ENCODE data around the gene KTN1.

Gene KTN1

GRCh38 chr14:55537782-55538181 lies 42.2 kb upstream of the KTN1 start:
- in situ Hi-C loops (cut with HindIII; ENCODE audit: low sequenced_read_pairs), result no loop called here
- H3K4me3 ChIP-seq (ENCODE audit: low read depth, low read length), result no peak overlapping the region
- no peak for DNase-seq (ENCODE audit: low read depth, low spot score)
- no peak for TF ChIP-seq CTCF (IDR thresholded peaks at IDR 0.05; ENCODE audit: low read depth, low read length)

- TF ChIP-seq CTCF (IDR thresholded peaks at IDR 0.05; ENCODE audit: low read depth, low read length), result no peak
- DNase-seq (ENCODE audit: low read depth, low spot score), result no peak
- in situ Hi-C loops (cut with HindIII; ENCODE audit: low sequenced_read_pairs), result no loop called here
- no peak overlapping the region for H3K4me3 ChIP-seq (ENCODE audit: low read depth, low read length)
Measured at GRCh38 chr14:55539975-55540374, 40.0 kb upstream of the KTN1 start.

- no peak for TF ChIP-seq CTCF (IDR thresholded peaks at IDR 0.05; ENCODE audit: low read depth, low read length)
- in situ Hi-C loops (cut with HindIII; ENCODE audit: low sequenced_read_pairs), result no loop called here
- no peak for DNase-seq (ENCODE audit: low read depth, low spot score)
- H3K4me3 ChIP-seq (ENCODE audit: low read depth, low read length), result no peak overlapping the region
Measured at GRCh38 chr14:55540847-55541773, 38.9 kb upstream of the KTN1 start.

- in situ Hi-C loops (cut with HindIII; ENCODE audit: low sequenced_read_pairs), result no loop called here
- H3K4me3 ChIP-seq (ENCODE audit: low read depth, low read length), result no peak overlapping the region
- no peak for TF ChIP-seq CTCF (IDR thresholded peaks at IDR 0.05; ENCODE audit: low read depth, low read length)
- no peak for DNase-seq (ENCODE audit: low read depth, low spot score)
Measured at GRCh38 chr14:55545779-55546178, 34.2 kb upstream of the KTN1 start.

- no peak for TF ChIP-seq CTCF (IDR thresholded peaks at IDR 0.05; ENCODE audit: low read depth, low read length)
- in situ Hi-C loops (cut with HindIII; ENCODE audit: low sequenced_read_pairs), result no loop called here
- H3K4me3 ChIP-seq (ENCODE audit: low read depth, low read length), result no peak overlapping the region
- no peak for DNase-seq (ENCODE audit: low read depth, low spot score)
Measured at GRCh38 chr14:55546212-55546874, 33.7 kb upstream of the KTN1 start.

- no peak overlapping the region for H3K4me3 ChIP-seq (ENCODE audit: low read depth, low read length)
- in situ Hi-C loops (cut with HindIII; ENCODE audit: low sequenced_read_pairs), result no loop called here
- DNase-seq (ENCODE audit: low read depth, low spot score), result no peak
- no peak for TF ChIP-seq CTCF (IDR thresholded peaks at IDR 0.05; ENCODE audit: low read depth, low read length)
Measured at GRCh38 chr14:55547650-55548315, 32.2 kb upstream of the KTN1 start.

Data from astrocyte of the spinal cord (primary cell).